NCI-H187 (cell line): ENCODE measurements around the gene TNRC6A.
"Not testable (repeated sequence)": the region's sequence is repeated elsewhere in the genome, so short reads cannot be mapped to it uniquely, and the experiment has no call there.

Experiments
- DNase-seq, 2 experiments: peaks; one replicate each; lab custom pipeline; 2025; lab: John Stamatoyannopoulos, UW

The TNRC6A gene

DNA sequence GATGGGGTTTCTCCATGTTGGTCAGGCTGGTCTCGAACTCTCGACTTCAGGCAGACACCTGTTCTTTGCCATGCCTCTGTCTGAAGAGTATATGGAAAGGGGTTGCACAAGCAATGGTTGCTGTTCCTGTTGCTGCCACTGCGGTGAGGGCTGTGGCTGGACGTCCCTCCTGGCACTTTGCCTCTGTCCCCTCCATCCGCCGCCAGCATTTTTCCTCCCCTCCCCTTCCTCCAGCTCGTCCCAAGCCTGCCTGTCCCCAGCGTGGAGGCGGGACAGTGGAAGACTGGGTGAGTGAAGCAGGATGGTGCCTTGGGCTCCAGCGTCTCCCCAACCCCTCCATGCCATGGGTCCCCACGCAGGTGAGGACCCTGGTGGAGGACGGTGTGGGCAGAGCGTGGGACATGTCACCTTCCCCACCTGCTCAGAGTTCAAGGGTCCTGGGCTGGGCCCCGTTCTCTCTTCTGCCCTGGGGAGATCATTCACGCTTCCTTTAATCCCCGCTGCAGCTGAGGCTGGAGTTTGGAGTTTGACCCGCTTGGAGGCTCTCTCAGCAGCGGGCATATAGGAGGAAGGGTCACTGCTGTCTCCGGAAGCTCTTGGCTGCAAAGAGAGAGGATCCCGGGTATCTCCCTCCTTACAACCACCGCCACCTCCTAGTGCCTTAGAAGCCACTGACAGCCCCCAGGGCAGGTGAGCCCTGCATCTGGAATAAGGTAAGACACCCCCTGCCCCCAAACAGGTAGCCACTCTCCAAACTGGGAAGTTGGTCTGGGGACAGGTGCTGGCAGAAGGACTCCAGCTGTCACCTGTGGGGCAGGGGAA lies 116.5 kb downstream of the TNRC6A start, which contains the start of gene SLC5A11:
TSS of gene SLC5A11 (plus strand) at position 238 of the 822 bp plus-strand sequence. CDS start 12,681 bp downstream, outside the sequence.
- no peak for DNase-seq

DNA sequence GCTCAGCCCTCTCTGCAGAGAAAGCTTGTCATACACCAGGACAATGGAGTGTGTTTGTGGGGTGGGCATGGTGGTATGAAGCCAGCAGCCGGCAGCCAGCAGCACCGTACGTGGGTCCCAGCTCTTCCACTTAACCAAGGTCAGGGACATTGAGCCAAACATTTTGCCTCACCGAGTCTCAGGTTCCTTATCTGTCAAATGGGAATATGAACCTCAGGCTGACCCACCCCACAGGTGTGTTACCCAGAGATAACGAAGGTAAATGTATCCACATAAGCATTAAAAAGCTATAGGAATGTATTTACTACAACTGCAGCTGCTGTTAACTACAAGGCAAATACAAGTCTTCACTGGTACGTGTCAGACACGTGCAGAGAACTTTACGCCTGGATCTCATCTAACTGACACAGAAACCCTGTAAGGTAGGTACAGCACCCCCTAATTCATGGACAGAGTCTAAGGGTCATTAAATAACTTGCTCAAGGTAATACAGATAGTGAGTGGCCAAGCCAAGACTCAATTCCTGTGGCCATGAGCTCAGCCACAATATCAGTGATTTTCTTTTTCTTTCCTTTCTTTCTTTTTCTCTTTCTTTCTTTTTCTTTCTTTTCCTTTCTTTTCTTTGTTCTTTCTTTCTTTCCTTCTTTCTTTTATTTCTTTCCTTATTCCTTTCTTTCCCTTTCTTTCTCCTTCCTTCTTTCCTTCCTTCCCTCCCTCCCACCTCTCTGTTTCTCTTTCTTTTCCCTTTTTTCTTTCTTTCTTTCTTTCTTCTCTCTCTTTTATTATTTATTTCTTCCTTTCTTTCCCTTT lies 117.3 kb downstream of the TNRC6A start:
- no peak for DNase-seq

DNA sequence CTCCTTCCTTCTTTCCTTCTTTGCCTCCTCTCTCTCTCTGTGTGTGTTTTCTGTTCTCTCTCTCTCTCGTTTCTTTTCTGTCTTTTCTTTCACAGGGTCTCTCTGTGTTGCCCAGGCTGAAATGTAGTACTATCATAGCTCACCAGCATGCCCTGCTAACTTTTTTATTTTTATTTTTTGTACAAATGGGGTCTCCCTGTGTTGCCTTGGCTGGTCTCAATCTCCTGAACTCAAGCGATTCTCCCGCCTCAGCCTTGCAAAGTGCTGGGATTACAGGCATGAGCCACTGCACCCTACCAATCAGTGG lies 117.9 kb downstream of the TNRC6A start:
- no peak for DNase-seq

DNA sequence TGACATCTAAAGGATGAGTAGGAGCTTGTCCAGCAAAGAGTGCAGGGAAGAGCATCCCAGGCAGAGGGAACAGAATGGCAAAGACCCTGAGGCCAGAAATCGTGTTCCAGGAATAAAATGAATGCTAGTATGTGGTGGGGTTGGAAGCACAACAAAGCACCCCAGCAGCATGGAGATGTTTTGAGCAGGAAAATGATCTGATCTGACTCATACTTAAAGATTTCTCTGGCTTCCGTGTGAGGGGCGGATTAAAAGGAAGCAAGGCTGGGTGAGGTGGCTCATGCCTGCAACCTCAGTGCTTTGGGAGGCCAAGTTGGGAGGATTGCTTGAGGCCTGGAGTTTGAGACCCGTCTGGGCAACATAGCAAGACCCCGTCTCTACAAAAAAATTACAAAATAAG lies 118.6 kb downstream of the TNRC6A start:
- no peak for DNase-seq

DNA sequence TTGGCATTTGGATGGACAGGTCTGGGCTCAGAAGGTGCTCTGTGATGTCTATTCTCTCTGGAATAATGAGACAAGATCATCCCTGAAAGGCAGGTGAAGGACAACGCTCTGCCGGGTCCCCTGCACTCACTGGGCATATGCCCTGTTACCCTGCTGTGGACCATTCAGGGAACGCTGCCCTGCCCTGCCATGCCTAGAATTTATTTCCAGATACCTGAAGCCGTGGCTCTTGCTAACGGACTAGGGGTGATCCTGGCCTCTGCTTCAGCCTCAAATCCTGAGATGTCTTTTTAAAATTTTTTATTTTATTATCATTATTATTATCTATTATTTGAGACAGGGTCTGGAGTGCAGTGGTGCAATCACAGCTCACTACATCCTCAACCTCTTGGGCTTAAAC lies 120.2 kb downstream of the TNRC6A start:
- no peak for DNase-seq

DNA sequence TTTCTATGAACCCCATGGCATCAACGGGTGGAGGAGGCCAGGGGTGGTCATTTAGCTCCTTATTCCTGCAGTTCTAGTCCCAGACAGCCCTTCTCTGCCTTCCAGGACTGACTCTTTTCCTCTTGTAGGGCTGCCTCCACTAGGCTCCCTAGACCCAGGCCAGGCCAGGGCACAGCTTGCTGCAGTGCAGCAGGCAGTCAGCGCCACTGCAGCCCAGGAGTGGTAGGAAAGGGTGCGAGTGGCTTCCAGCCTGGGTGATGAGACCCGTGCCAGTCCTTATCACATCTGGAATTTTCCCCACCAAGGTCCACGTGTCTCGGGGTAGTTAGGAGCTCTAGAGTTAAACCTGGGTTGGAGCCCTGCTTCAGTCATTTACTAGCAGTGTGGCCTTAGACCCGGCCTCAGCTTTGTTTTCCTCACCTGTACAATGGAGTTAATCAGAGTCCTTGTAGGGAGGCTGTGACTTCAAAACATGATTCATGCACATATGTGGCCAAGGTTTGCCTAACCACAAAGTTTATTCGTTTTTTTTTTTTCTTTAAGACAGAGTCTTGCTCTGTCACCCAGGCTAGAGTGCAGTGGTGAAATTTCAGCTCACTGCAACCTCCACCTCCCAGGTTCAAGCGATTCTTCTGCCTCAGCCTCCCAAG lies 121.0 kb downstream of the TNRC6A start:
- no peak for DNase-seq

DNA sequence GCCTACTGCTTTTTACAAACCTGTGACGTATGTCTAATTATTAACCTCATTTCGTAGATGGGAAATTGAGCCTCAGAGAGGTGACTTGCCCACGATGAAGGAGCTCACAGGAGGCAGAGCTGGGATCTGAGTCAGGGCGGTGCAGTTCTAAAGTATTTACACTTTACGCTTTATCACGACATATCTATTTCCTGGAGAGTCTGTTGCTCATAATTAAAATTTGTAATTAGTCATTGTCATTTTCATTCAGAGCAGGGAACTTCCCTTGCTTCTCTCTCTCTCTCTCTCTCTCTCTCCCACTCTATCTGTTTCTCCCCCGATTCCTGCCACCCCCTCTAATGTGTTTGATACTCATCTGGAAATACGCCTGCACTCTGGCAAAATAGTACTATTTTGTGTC lies 122.2 kb downstream of the TNRC6A start:
- no peak for DNase-seq

DNA sequence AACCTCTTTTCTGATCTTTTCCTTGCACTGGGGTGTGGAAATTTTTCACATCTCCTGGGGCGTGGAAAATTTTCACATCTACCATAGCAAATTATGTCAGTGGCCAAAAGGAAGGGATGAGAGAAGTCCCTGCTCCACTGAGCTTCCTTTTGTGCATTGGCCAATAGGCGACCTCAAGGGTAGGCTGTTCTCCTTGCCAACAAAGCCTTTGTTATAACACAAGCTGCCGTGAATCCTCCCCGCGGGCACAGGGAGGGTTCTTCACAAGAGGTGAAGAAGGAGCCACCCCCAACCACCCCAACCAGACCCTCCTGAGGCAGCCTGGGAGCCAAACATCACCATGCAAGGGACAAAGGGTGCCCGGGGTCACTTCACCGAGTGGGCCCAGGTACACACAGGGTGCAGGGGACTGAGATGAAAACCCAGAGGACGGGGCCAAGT lies 122.8 kb downstream of the TNRC6A start:
- no peak for DNase-seq

DNA sequence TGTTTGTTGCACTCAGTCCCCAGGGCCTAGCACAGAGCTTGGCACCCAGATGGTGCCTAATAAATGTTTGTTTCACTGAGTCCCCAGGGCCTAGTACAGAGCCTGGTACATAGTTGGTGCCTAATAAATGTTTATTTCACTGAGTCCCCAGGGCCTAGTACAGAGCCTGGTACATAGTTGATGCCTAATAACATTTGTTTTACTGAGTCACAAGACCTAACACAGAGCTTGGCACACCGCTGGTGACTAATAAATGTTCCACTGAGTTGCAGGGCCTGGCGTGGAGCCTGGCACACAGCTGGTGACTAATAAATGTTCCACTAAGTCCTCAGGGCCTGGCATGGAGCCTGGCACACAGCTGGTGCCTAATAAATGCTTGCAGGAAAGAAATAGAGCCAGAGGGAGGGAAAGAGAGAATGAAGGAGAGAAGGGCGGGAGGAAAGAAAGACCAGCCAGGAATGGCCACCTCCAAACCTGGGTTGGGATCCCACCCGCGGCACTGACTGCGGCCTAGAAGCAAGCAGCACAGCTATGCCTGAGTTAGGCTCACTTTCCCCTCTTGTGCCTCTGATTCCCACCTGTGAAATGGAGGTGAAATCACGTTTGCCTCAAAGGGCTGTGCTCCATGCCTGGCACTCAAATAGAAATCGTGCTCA lies 123.8 kb downstream of the TNRC6A start:
- no peak for DNase-seq

DNA sequence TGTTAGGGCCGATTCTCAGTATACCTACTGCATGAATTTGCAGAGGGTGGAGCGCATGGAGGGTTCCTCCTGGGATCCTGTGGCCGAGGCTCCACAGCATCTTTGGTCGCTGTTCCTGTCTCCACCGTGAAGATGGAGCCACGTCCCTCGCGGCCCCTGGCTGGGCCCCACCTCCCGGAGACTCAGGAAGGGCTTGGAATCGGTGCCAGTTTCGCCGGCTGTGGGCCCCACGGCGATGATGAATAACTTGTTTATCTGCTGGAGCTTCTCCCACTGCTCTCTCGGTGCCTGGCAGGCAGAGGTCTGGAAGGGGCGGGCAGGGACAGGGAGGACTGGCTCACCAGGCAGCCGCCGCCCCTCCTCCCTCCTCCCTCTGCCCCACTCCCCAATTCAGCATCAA lies 124.4 kb downstream of the TNRC6A start:
- no peak for DNase-seq

DNA sequence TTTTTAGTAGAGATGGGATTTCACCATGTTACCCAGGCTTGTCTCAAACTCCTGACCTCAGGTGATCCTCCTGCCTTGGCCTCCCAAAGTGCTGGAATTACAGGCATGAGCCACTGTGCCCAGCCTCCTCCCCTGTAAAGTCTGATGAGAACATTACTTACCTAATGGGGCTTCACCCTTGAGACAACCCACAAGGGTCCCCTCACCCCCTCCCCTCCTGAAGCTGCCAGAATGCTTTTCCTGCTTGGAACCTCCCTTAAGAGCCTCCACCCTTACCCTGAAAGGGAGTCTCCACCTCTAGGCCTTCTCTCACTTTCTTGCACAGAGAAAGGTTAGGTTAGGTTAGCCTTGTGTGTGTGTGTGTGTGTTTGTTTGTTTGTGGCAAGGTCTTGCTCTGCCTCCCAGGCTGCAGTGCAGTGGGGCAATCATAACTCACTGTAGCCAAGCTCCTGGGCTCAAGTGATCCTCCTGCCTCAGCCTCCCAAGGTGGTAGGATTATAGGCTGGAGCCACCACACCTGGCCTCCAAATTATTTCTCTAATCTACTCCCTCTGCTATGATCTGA lies 125.2 kb downstream of the TNRC6A start:
- DNase-seq = no peak

DNA sequence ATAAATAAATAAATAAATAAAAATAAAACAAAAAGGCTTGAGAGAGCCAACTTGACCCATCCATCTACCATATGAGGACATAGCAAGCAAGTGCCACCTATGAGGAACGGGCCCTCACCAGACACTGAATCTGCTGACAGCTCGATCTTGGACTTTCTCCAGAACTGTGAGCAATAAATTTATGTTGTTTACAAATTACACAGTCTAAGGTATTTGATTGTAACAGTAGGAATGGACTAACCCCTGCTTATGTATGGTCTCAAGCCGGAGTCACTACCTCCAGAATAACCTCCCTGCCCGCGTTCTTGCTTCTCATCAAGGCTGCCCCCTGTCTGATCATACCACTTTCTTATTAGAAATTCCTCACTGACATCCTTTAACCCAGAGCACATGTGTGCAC lies 126.2 kb downstream of the TNRC6A start:
- DNase-seq = no peak

DNA sequence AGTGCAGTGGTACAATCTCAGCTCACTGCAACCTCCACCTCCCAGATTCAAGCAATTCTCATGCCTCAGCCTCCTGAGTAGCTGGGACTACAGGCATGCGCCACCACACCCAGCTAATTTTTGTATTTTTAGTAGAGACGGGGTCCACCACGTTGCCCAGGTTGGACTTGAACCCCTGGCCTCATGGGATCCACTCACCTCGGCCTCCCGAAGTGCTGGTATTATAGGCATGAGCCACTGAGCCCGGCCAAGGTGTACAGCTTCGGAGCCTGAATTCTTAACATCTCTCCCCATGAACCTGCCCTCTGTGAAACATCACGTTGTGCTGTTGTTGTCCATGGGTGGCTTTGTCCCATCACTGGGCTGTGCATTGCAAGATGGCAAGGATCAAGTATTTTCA lies 127.4 kb downstream of the TNRC6A start:
- DNase-seq = not testable (repeated sequence)

DNA sequence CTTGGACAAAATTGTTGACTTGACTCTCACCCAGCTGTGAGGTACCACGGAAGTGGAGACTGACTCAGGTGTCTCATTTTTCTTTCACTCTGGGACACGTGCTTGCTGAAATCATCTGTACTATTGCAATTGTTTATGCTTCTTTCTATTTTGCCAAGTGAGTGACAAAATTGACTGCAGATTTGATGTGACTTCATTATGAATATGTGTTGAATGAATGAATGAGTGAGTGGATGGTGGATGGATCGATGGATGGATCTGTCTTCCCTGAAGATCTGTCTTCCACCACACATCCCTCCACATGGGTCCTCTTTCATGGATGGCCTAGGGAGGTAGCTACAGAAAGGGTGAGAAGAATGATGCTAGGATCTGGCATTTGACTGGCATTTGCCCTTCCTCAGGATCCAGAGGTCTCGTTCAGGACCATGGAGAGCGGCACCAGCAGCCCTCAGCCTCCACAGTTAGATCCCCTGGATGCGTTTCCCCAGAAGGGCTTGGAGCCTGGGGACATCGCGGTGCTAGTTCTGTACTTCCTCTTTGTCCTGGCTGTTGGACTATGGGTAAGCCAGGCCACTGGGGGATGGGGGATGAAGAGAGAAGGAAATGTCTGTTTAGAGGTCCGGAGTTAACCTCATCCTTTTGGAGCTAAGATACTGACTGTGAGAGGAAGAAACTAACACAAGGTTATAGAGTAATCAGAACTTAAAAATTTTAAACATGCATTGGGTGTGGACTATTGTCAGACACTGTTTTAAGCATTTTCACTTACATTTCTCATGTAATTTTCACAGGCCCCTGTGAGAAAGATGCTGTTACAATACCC lies 129.0 kb downstream of the TNRC6A start:
- DNase-seq = no peak

DNA sequence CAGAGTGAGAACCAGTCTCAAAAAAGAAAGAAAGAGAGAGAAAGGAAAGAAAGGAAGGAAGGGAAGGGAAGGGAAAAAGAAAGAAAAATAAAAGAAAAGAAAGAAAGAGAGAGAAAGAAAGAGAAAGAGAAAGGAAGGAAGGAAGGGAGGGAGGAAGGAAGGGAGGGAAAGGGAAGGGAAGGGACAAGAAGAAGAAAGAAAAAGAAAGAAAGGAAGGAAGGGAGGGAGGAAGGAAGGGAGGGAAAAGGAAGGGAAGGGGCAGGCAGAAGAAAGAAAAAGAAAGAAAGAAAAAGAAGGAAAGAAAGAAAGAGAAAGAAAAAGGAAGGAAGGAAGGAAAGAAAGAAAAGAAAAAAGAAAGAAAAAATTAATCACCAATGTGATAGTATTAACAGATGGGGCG lies 132.0 kb downstream of the TNRC6A start:
- no peak for DNase-seq

DNA sequence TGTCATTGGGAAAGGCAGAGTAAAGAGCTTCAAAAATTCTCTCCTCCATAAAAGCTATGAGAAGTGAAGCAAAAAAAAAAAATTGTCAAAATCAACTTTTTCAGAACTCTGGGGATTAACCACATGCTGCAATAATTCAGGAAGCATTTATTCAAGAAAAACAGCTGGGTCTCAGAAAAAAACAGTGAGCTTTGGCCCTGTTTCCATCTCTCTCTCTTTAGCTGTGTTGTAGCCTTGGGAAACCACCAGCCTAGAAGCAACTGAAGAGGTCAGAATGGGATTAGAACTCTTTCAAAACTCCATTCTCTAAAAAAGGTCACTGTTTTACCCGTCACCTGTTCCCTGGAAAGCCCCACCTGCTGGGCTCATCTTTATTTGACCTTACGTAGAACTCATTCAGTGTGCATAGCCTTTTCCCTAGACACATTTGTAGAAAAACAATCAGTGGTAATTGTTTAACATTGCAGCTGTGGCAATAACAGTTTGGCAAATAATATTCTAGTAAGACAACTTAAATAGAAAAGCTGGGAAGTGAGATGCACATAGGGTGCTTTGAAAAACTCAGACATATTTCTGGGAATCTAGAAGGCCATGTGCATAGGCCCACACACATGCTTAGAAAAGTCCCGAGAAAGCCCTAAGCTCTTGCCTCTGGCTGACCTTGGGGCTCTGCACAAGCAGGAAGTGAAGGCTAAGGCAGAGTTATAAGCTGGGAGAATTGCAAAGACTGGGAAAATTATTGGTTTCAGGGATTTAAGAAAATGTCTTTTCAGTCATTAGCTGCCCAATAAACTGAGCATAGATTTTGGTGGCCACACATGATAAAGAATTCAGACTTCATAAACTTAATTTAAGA lies 134.4 kb downstream of the TNRC6A start:
- DNase-seq = no peak

DNA sequence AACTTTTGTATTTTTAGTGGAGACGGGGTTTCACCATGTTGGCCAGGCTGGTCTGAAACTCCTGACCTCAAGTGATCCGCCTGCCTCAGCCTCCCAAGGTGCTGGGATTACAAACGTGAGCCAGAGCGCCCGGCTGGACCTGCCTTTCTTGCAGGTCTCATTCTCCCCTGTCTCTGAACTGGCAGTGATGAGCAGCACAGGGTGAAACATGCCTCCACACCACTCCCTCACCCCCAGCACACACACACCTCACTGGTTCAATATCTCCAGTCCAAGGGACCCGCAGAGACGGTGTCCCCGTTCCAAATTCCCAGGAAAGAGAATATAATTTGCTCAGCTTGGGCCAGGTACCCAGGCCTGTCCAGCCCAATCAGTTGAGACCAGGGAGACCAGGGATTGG lies 139.6 kb downstream of the TNRC6A start:
- DNase-seq = no peak

DNA sequence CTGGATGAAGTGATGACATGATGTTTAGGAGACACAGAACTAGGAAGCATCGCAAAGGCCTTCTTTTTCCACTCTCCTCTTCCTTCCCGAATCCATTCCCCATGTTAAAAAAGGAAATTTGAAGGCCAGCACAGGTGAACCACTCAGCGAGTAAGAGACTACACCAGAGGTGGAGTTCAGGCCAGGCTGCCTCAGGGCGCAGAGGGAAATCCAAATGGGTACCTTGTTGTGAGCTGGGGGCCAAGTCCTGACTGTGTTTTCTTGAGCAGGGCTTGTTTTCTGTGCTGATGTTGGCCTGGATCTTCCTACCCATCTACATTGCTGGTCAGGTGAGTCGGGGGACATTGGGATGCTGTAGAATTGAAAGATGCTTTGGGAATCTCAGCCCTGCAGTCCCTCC lies 142.4 kb downstream of the TNRC6A start:
- no peak for DNase-seq

DNA sequence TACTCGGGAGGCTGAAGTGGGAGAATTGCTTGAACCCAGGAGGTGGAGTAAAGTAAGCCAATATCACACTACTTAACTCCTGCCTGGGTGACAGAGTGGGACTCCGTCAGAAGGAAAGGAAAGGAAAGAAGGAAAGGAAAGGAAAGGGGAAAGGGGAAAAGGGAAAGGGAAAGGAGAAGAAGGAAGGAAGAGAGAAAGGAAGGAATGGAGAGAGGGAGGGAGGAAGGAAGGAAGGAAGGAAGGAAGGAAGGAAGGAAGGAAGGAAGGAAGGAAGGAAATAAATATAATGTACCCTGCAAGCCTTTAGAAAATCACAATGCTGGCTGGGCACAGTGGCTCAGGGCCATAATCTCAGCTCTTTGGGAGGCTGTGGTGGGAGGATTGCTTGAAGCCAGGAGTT lies 143.6 kb downstream of the TNRC6A start:
- no peak for DNase-seq

DNA sequence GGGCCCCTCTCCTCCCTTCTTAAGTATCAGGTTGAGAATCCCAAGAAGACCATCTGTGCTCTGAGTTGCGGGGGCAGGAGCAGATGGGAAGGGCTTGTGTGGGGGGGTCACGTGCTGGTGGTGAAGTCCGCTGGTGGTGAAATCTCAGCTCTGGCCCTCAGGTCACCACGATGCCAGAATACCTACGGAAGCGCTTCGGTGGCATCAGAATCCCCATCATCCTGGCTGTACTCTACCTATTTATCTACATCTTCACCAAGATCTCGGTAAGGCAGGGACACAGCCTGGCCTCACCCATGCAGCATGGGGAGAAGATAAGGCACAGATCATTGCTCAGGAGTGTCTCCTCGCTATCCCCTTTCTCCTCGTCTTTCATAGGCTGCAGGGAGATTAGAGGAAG lies 146.0 kb downstream of the TNRC6A start:
- no peak for DNase-seq
